Measurements from ENCODE around the gene NCF4. TPM values are rescaled to one million over a fixed set of nuclear protein-coding genes. Genes with fewer than 3 reads are reported as not detected.

Gene NCF4
- 1 to 10 TPM; 4.2 to 7.0 TPM for polyA plus RNA-seq

GRCh38 chr22:36860821-36861659 lies at the start of gene NCF4:
Gene NCF4, plus strand, starts transcription at chr22:36861006. Its CDS starts 166 bp downstream, at chr22:36861172.
- peaks cover 7 to 24% of the 10 kb centered on the region in 2 donors for H3K4me1 ChIP-seq (ENCODE audit: control insufficient read depth in 2 of 2, insufficient read depth in 2 of 2, low read length in 1 of 2)
- WGBS, 2 donors: 49 to 61% methylated on average over 17 of the region's 17 CpGs
- no peaks in the 10 kb centered on the region for H3K27me3 ChIP-seq (ENCODE audit: control insufficient read depth in 1 of 2, insufficient read depth in 2 of 2, low read length in 2 of 2)
- H3K4me3 ChIP-seq (ENCODE audit: low read depth in 1 of 2, low read length in 2 of 2): no peak within 1 kb of the TSS
- no peaks in the 10 kb centered on the region for H3K36me3 ChIP-seq (ENCODE audit: control insufficient read depth in 2 of 2, insufficient read depth in 2 of 2, low read length in 1 of 2)
- no peaks in the 10 kb centered on the region for H3K9me3 ChIP-seq (ENCODE audit: control insufficient read depth in 2 of 2, insufficient read depth in 1 of 2, low read depth in 1 of 2, low read length in 1 of 2)
- peak within 1 kb of the TSS; percentile 80 to 88 for H3K27ac ChIP-seq (ENCODE audit: low read depth in 2 of 2, low read length in 1 of 2)

GRCh38 chr22:36811094-36811800 lies 49.6 kb upstream of the NCF4 start:
- Histone ChIP-seq H3K36me3 (ENCODE audit: control insufficient read depth in 2 of 2, insufficient read depth in 2 of 2, low read length in 1 of 2) (no peaks in the 10 kb centered on the region), H3K9me3 (ENCODE audit: control insufficient read depth in 2 of 2, insufficient read depth in 1 of 2, low read depth in 1 of 2, low read length in 1 of 2) (no peaks in the 10 kb centered on the region), H3K4me3 (ENCODE audit: low read depth in 1 of 2, low read length in 2 of 2) (no peak overlapping the region), H3K27ac (ENCODE audit: low read depth in 2 of 2, low read length in 1 of 2) (no peak overlapping the region), H3K4me1 (ENCODE audit: control insufficient read depth in 2 of 2, insufficient read depth in 2 of 2, low read length in 1 of 2) (no peaks in the 10 kb centered on the region), H3K27me3 (ENCODE audit: control insufficient read depth in 1 of 2, insufficient read depth in 2 of 2, low read length in 2 of 2) (peaks cover 0 to 4% of the 10 kb centered on the region in 2 donors)
- WGBS, 2 donors: 65 to 76% methylated on average over 3 of the region's 3 CpGs

GRCh38 chr22:36814801-36815200 lies 46.0 kb upstream of the NCF4 start:
- H3K4me1 ChIP-seq (ENCODE audit: control insufficient read depth in 2 of 2, insufficient read depth in 2 of 2, low read length in 1 of 2): peaks cover 0 to 2% of the 10 kb centered on the region in 2 donors
- no peak overlapping the region for H3K27ac ChIP-seq (ENCODE audit: low read depth in 2 of 2, low read length in 1 of 2)
- H3K36me3 ChIP-seq (ENCODE audit: control insufficient read depth in 2 of 2, insufficient read depth in 2 of 2, low read length in 1 of 2): no peaks in the 10 kb centered on the region
- WGBS, 2 donors: 66 to 75% methylated on average over 10 of the region's 10 CpGs
- peaks cover 2 to 6% of the 10 kb centered on the region in 2 donors for H3K27me3 ChIP-seq (ENCODE audit: control insufficient read depth in 1 of 2, insufficient read depth in 2 of 2, low read length in 2 of 2)
- no peak overlapping the region for H3K4me3 ChIP-seq (ENCODE audit: low read depth in 1 of 2, low read length in 2 of 2)
- no peaks in the 10 kb centered on the region for H3K9me3 ChIP-seq (ENCODE audit: control insufficient read depth in 2 of 2, insufficient read depth in 1 of 2, low read depth in 1 of 2, low read length in 1 of 2)

- Histone ChIP-seq H3K27me3 (ENCODE audit: control insufficient read depth in 1 of 2, insufficient read depth in 2 of 2, low read length in 2 of 2) (peaks cover 2 to 6% of the 10 kb centered on the region in 2 donors), H3K4me1 (ENCODE audit: control insufficient read depth in 2 of 2, insufficient read depth in 2 of 2, low read length in 1 of 2) (peaks cover 0 to 2% of the 10 kb centered on the region in 2 donors), H3K27ac (ENCODE audit: low read depth in 2 of 2, low read length in 1 of 2) (no peak overlapping the region), H3K4me3 (ENCODE audit: low read depth in 1 of 2, low read length in 2 of 2) (no peak overlapping the region), H3K9me3 (ENCODE audit: control insufficient read depth in 2 of 2, insufficient read depth in 1 of 2, low read depth in 1 of 2, low read length in 1 of 2) (no peaks in the 10 kb centered on the region), H3K36me3 (ENCODE audit: control insufficient read depth in 2 of 2, insufficient read depth in 2 of 2, low read length in 1 of 2) (no peaks in the 10 kb centered on the region)
- WGBS, 2 donors: 41 to 47% methylated on average over 6 to 8 of the region's 8 CpGs
These were observed 45.1 kb upstream of the NCF4 start for GRCh38 chr22:36815558-36816338.

GRCh38 chr22:36816339-36816635 lies 44.5 kb upstream of the NCF4 start:
- H3K36me3 ChIP-seq (ENCODE audit: control insufficient read depth in 2 of 2, insufficient read depth in 2 of 2, low read length in 1 of 2): no peaks in the 10 kb centered on the region
- H3K4me1 ChIP-seq (ENCODE audit: control insufficient read depth in 2 of 2, insufficient read depth in 2 of 2, low read length in 1 of 2): peaks cover 0 to 2% of the 10 kb centered on the region in 2 donors
- no peaks in the 10 kb centered on the region for H3K9me3 ChIP-seq (ENCODE audit: control insufficient read depth in 2 of 2, insufficient read depth in 1 of 2, low read depth in 1 of 2, low read length in 1 of 2)
- H3K4me3 ChIP-seq (ENCODE audit: low read depth in 1 of 2, low read length in 2 of 2): no peak overlapping the region
- WGBS, 2 donors: 1 to 5% methylated on average over 10 to 12 of the region's 12 CpGs
- no peak overlapping the region for H3K27ac ChIP-seq (ENCODE audit: low read depth in 2 of 2, low read length in 1 of 2)
- H3K27me3 ChIP-seq (ENCODE audit: control insufficient read depth in 1 of 2, insufficient read depth in 2 of 2, low read length in 2 of 2): peaks cover 2 to 6% of the 10 kb centered on the region in 2 donors

- Histone ChIP-seq H3K36me3 (ENCODE audit: control insufficient read depth in 2 of 2, insufficient read depth in 2 of 2, low read length in 1 of 2) (no peaks in the 10 kb centered on the region), H3K27me3 (ENCODE audit: control insufficient read depth in 1 of 2, insufficient read depth in 2 of 2, low read length in 2 of 2) (peaks cover 2 to 6% of the 10 kb centered on the region in 2 donors), H3K27ac (ENCODE audit: low read depth in 2 of 2, low read length in 1 of 2) (no peak within 1 kb of the TSS), H3K9me3 (ENCODE audit: control insufficient read depth in 2 of 2, insufficient read depth in 1 of 2, low read depth in 1 of 2, low read length in 1 of 2) (no peaks in the 10 kb centered on the region), H3K4me3 (ENCODE audit: low read depth in 1 of 2, low read length in 2 of 2) (peak within 1 kb of the TSS in 1 of 2 donors; percentile 18), H3K4me1 (ENCODE audit: control insufficient read depth in 2 of 2, insufficient read depth in 2 of 2, low read length in 1 of 2) (peaks cover 0 to 2% of the 10 kb centered on the region in 2 donors)
- WGBS, 2 donors: 2 to 3% methylated on average over 69 to 75 of the region's 75 CpGs
These were observed 43.9 kb upstream of the NCF4 start, which contains the start of gene PVALB for GRCh38 chr22:36816636-36817524. Gene PVALB, minus strand, starts transcription at chr22:36817035. Its CDS starts 30 bp downstream, at chr22:36817005.

GRCh38 chr22:36817525-36817848 lies 43.3 kb upstream of the NCF4 start:
- Histone ChIP-seq H3K27me3 (ENCODE audit: control insufficient read depth in 1 of 2, insufficient read depth in 2 of 2, low read length in 2 of 2) (peaks cover 2 to 6% of the 10 kb centered on the region in 2 donors), H3K36me3 (ENCODE audit: control insufficient read depth in 2 of 2, insufficient read depth in 2 of 2, low read length in 1 of 2) (no peaks in the 10 kb centered on the region), H3K4me3 (ENCODE audit: low read depth in 1 of 2, low read length in 2 of 2) (no peak overlapping the region), H3K9me3 (ENCODE audit: control insufficient read depth in 2 of 2, insufficient read depth in 1 of 2, low read depth in 1 of 2, low read length in 1 of 2) (no peaks in the 10 kb centered on the region), H3K27ac (ENCODE audit: low read depth in 2 of 2, low read length in 1 of 2) (no peak overlapping the region), H3K4me1 (ENCODE audit: control insufficient read depth in 2 of 2, insufficient read depth in 2 of 2, low read length in 1 of 2) (peaks cover 0 to 2% of the 10 kb centered on the region in 2 donors)
- 34 to 48% methylated on average over 5 of the region's 5 CpGs for WGBS, 2 donors

- WGBS, 2 donors: 63 to 73% methylated on average over 6 of the region's 6 CpGs
- peaks cover 2 to 6% of the 10 kb centered on the region in 2 donors for H3K27me3 ChIP-seq (ENCODE audit: control insufficient read depth in 1 of 2, insufficient read depth in 2 of 2, low read length in 2 of 2)
- no peak overlapping the region for H3K27ac ChIP-seq (ENCODE audit: low read depth in 2 of 2, low read length in 1 of 2)
- H3K9me3 ChIP-seq (ENCODE audit: control insufficient read depth in 2 of 2, insufficient read depth in 1 of 2, low read depth in 1 of 2, low read length in 1 of 2): no peaks in the 10 kb centered on the region
- H3K4me1 ChIP-seq (ENCODE audit: control insufficient read depth in 2 of 2, insufficient read depth in 2 of 2, low read length in 1 of 2): peaks cover 0 to 2% of the 10 kb centered on the region in 2 donors
- no peak overlapping the region for H3K4me3 ChIP-seq (ENCODE audit: low read depth in 1 of 2, low read length in 2 of 2)
- H3K36me3 ChIP-seq (ENCODE audit: control insufficient read depth in 2 of 2, insufficient read depth in 2 of 2, low read length in 1 of 2): no peaks in the 10 kb centered on the region
These were observed 42.7 kb upstream of the NCF4 start for GRCh38 chr22:36818010-36818642.
